Posterior cingulate gyrus (tissue), 11 donors: ENCODE data around the gene DLGAP1.

ENCODE experiments used
- DNase-seq, 10 donors: peaks; one replicate each; pipeline versions ENCODE4 v3.0.0 to v3.0.0-alpha.2; 2020 to 2021; ENCODE audit warnings: mixed read lengths in 3 of 10
- intact Hi-C: fragments of 100-400 bp; cut with DNase I; formaldehyde crosslinking; loops from one replicate; pipeline ENCODE4 v1.15.1; 2023

DLGAP1 gene

GRCh38 chr18:3877678-3878077 is 577.4 kb downstream of the DLGAP1 start:
- no peak for DNase-seq
- intact Hi-C loops, result no loop called here

DNA sequence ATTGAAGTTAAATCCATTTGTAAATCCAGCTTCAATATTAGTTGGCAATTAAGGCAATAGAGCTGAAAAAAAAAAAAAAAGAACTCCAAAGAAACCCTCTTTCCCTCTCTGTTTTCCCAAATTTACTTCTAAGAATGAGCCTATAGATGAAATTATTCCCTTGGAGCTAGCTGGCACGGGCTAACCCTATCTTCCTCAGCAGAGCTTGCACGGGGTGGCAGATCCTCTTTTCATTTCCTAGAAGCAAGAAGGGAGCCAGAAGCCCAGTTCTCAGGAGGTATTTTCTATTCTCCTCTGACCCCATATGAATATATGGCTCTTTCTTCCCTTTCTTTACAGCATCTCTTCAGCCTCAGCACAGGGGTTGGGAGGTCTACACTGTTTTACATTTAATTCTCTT is 579.1 kb downstream of the DLGAP1 start:
- DNase-seq, result no peak
- intact Hi-C loops, result no loop called here

DNA sequence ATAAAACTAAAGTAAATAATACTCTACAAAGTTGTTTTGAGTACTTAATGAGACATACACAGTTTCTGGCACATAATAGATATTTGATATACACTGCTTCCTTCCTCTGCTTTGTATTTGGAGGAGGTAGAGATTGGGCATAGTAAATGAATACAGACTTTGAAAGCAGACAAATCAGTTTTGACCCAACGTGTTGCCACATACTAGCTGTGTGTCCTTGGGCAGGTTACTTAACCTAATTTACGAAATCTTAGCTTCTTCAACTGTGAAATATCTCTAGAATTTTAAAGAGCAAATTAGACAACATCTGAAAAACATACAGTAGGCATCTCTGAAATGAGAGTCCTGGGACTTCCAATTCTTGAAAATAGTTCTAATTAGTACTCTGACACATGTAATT is 579.7 kb downstream of the DLGAP1 start:
- intact Hi-C loops, result no loop called here
- DNase-seq, result no peak

GRCh38 chr18:3874581-3874980 is 580.5 kb downstream of the DLGAP1 start:
- intact Hi-C loops, result no loop called here
- DNase-seq, result no peak

DNA sequence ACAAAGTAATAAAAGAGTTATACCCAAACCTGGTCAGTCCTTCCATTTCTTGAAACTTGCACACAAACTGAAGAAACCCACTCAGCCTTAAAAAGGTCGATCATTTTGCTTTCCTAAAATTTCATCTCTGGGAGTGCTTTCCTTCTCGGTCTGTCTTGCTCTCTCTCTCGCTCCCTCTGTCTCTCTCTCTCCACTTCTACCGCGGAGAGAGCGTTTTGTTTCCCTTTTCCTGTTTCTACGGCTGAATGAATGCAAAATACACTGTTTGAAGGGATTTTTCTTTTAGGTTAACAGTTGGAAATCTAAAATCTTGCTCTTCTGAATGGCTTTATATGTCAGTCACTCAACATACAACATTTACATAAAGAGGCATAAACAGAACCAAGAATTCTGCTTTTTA is 581.0 kb downstream of the DLGAP1 start:
- intact Hi-C loops, result no loop called here
- DNase-seq, result no peak

GRCh38 chr18:3873698-3874097 is 581.4 kb downstream of the DLGAP1 start:
- no peak for DNase-seq
- intact Hi-C loops, result no loop called here

- DNase-seq, result no peak
- intact Hi-C loops, result no loop called here
Measured at GRCh38 chr18:3873211-3873610, 581.9 kb downstream of the DLGAP1 start.

DNA sequence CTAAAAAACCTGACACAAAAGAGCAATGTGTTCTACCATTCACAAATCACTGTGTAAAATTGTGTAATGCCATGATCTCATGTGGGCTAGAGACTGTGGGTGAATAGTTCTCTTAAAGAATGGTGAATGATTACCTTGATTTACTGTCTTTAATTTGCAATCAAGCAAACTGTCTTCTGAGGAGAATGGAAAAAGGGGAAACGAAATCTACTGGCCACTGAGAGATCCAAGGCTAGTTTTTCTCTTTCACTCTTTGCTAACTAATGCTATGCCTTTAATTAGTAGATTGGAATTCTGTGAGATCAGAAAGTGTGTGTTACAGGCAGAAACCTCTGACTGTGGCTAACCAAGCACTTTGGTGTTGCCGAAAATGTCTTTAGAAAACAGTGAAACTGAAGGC is 582.5 kb downstream of the DLGAP1 start:
- no peak for DNase-seq
- intact Hi-C loops, result no loop called here

- DNase-seq, result no peak
- intact Hi-C loops, result no loop called here
Measured at GRCh38 chr18:3871687-3872086, 583.4 kb downstream of the DLGAP1 start.

- intact Hi-C loops, result loop anchor here (1.0 kb wide), 1 partner anchor 100 kb away; no protein-coding TSS in a partner anchor
- DNase-seq, result peak in 1 of 10 donors; percentile 72
Measured at GRCh38 chr18:3870914-3871313, 584.2 kb downstream of the DLGAP1 start.

DNA sequence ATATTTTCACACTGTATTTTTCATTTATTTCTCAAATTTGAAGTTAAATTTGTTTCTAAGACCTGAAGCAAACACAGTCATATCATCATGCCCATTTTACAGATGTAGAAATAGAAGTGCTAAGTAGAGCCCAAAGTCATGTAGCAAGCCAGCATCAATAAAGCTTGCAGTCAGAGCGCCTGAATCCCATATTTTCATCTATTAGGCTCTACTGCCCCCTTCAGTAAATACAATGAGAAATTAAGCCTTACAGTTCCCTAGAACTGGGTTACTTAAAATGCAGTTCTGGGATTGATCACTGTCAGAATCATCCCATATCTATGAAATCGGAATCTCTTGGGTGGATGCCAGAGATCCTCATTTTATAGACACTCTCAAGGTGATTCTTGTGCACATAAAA is 585.3 kb downstream of the DLGAP1 start:
- intact Hi-C loops, result loop anchor here (1.0 to 5.0 kb wide), 3 partner anchors 99 to 588 kb away; no protein-coding TSS in a partner anchor

DNA sequence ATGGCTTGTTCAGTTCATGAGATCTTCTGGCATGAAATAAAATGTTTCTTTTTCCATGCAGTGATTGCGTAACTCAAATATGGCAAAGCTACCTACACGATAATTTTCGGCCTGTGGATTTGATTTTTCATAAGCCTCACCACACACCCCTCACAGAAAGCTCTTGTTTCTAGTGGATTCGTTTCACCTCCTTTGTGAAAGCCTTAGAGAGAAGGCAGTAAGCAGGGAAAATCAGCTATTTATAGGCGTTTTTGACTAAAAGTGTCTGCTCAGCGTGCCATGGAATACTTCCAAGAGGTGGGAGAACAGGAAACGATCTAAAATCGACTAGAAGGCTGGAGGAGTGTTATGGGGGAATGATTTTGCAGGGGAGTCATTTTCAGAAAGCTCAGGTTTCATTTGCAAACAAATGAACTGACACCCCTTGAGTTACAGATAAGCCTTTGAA is 587.2 kb downstream of the DLGAP1 start:
- intact Hi-C loops, result loop anchor here (2.0 to 5.0 kb wide), 2 partner anchors 165 to 586 kb away; no protein-coding TSS in a partner anchor
- DNase-seq, result no peak

More for the DNA sequence above, 585.3 kb downstream of the DLGAP1 start:
- DNase-seq, result no peak

DNA sequence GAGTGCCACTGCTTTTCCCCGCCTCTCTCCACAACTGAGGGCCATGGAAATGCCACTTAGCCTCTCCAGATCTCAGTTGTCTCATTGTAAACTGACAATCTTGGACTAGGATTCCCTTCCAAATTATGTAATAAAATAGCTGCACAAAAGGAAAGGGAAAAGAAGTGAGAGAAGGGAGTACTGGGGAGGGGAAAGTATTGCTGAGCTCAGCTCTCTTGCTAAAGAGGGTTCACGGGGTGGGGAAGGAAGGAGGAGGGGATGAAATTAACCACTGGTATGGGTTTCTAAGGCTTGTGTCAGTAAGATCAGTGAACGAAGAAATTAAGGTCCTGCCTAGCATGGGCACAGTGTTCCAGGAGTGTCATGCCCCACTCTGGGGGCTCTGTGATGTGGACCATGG is 587.9 kb downstream of the DLGAP1 start:
- intact Hi-C loops, result loop anchor here (5.0 kb wide), 1 partner anchor 585 kb away; no protein-coding TSS in a partner anchor
- DNase-seq, result no peak

GRCh38 chr18:3864669-3865298 is 590.3 kb downstream of the DLGAP1 start:
- intact Hi-C loops, result loop anchor here (5.0 kb wide), 1 partner anchor 582 kb away; no protein-coding TSS in a partner anchor
- DNase-seq, result no peak

- intact Hi-C loops, result no loop called here
- DNase-seq, result no peak
Measured at GRCh38 chr18:3863593-3863992, 591.5 kb downstream of the DLGAP1 start.

- no peak for DNase-seq
- intact Hi-C loops, result no loop called here
Measured at GRCh38 chr18:3863006-3863405, 592.1 kb downstream of the DLGAP1 start.

DNA sequence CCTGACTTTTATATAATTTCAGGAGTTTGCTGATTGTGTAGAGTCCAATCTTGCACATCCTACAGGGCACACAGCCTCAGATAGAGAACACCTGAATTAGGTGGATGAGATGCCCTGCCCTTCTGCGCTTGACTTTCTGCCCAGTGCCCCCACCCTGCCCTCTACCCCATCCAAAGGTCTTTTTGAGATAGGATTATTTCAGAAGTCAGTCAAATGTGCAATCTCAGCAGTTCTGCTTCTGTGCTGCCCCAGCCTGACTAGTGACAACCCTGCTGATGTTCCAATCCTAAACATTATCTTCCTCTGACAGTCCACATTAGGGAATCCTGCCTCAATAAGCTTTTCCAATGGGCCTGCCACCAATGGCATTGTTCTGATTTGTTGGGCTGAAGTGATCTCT is 593.6 kb downstream of the DLGAP1 start:
- no peak for DNase-seq
- intact Hi-C loops, result no loop called here

GRCh38 chr18:3857544-3857943 is 597.6 kb downstream of the DLGAP1 start:
- no peak for DNase-seq
- intact Hi-C loops, result no loop called here

- no peak for DNase-seq
- intact Hi-C loops, result no loop called here
Measured at GRCh38 chr18:3855966-3856365, 599.1 kb downstream of the DLGAP1 start.

DNA sequence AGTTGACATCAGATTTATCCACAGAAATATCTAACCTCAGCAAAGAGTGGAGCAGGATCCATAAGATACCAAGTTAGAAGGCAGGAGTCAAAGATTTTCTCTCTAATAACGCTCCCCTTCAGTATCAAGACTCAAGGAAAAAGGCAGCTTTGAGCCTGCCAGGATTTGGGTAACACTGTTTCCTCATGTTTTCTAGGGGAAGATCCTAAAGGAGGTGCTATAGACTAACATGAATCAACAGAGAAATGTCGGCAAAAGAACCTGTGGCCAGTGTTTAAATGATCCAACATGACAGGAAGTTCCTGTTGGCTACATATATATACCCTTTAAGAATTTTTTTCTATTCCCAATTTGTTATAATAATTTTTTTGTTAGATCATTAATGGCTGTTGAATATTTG is 602.8 kb downstream of the DLGAP1 start:
- intact Hi-C loops, result no loop called here
- DNase-seq, result no peak

GRCh38 chr18:3851159-3851558 is 603.9 kb downstream of the DLGAP1 start:
- no peak for DNase-seq
- intact Hi-C loops, result no loop called here

GRCh38 chr18:3848316-3848715 is 606.8 kb downstream of the DLGAP1 start:
- intact Hi-C loops, result no loop called here
- peak in 2 of 10 donors; percentile 36 to 89 for DNase-seq

DNA sequence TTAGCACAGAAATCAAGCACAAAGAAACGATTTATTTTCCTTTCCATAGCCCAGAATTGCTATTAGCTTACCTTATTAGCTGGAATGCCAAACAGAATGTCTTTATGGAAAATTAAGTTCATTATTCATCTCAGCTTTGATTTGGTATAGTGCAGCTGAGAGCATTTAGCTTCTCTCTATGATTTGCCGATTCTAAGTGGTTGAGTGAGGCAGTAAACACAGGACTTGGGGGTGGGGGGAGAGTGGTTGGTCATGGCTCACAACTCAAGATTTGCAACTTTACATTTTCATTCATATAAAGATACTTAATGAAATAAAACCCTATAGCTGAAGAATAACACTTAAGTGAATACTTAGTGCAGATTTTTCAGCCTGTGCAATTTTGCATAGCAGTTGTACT is 609.9 kb downstream of the DLGAP1 start:
- no peak for DNase-seq
- intact Hi-C loops, result no loop called here
